Thyroid gland (tissue), 4 donors: ENCODE data around the gene CCNG1. TPM values are rescaled to one million over a fixed set of nuclear protein-coding genes. Genes with fewer than 3 reads are reported as not detected.

Experiments used
- DNase-seq, 2 donors: peaks; one replicate each; pipeline ENCODE4 v3.0.0-alpha.2; 2019
- H3K27ac ChIP-seq, 3 donors: fragments of 200-600 bp; sonication (generic); 1 replicate in 2 of 3; 2 replicates in 1 of 3; pipeline ENCODE4 v1.5.1; 2016 to 2019; ENCODE audit warnings: mild to moderate bottlenecking in 1 of 3, moderate library complexity in 1 of 3
- H3K27me3 ChIP-seq: fragments of 200-600 bp; sonication (generic); one replicate; pipeline ENCODE4 v1.5.1; 2019
- H3K36me3 ChIP-seq, 2 donors: fragments of 200-600 bp; sonication (generic); one replicate each; pipeline ENCODE4 v1.5.1; 2016 to 2019
- H3K4me1 ChIP-seq, 2 donors: fragments of 200-600 bp; sonication (generic); one replicate each; pipeline ENCODE4 v1.5.1; 2017 to 2019
- H3K4me3 ChIP-seq, 3 donors: fragments of 200-600 bp; sonication (generic); replicated peaks in 1 of 3; 1 replicate in 2 of 3; 2 replicates in 1 of 3; pipeline ENCODE4 v1.5.1; 2016; ENCODE audit warnings: mild to moderate bottlenecking in 1 of 3
- H3K9me3 ChIP-seq: fragments of 200-600 bp; sonication (generic); one replicate; pipeline ENCODE4 v1.5.1; 2017
- POLR2A ChIP-seq, 2 donors: fragments of 450-650 bp; IDR thresholded peaks; one replicate each; pipeline ENCODE4 v1.6.1; 2017; ENCODE audit warnings: antibody characterized with exemption in 2 of 2, mild to moderate bottlenecking in 2 of 2, moderate library complexity in 1 of 2
- WGBS, 2 donors: methylation state at CpG; one replicate each; pipeline ENCODE4 v1.1.5; 2017; 5-methylcytosine and 5-hydroxymethylcytosine counted together
- intact Hi-C: fragments of 100-400 bp; cut with DNase I; formaldehyde crosslinking; loops from one replicate; pipeline ENCODE4 v1.15.1; 2023
- total RNA-seq, 4 donors: library from RNA; depleted of rRNA; stranded (reverse); fragments of >200 nt; gene quantifications; one replicate each; pipeline ENCODE4 v1.2.3, GENCODE V29; 2016
- TF ChIP-seq, protein P1 (sequence below), 6 experiments: fragments of 200-600 bp in 3 of 6; fragments of 450-650 bp in 3 of 6; sonication (generic) in 3 of 6; IDR thresholded peaks; one replicate each; pipeline ENCODE4 v1.5.1; 2016 to 2019; ENCODE audit warnings: antibody characterized with exemption in 6 of 6, mild to moderate bottlenecking in 2 of 6, inconsistent platforms in 1 of 6, moderate library complexity in 1 of 6

Gene CCNG1
- total RNA-seq, 4 donors from 2014 or later: 116 to 149 (median 125) TPM

GRCh38 chr5:163401271-163401670, 36.1 kb upstream of the CCNG1 start:
- no peak overlapping the region for H3K27ac ChIP-seq
- TF ChIP-seq, protein P1, sequence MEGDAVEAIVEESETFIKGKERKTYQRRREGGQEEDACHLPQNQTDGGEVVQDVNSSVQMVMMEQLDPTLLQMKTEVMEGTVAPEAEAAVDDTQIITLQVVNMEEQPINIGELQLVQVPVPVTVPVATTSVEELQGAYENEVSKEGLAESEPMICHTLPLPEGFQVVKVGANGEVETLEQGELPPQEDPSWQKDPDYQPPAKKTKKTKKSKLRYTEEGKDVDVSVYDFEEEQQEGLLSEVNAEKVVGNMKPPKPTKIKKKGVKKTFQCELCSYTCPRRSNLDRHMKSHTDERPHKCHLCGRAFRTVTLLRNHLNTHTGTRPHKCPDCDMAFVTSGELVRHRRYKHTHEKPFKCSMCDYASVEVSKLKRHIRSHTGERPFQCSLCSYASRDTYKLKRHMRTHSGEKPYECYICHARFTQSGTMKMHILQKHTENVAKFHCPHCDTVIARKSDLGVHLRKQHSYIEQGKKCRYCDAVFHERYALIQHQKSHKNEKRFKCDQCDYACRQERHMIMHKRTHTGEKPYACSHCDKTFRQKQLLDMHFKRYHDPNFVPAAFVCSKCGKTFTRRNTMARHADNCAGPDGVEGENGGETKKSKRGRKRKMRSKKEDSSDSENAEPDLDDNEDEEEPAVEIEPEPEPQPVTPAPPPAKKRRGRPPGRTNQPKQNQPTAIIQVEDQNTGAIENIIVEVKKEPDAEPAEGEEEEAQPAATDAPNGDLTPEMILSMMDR (IDR thresholded peaks at IDR 0.05): no peak
- TF ChIP-seq POLR2A (IDR thresholded peaks at IDR 0.05): no peak
- no peaks in the 10 kb centered on the region for H3K9me3 ChIP-seq
- 78 to 84% methylated on average over 4 of the region's 4 CpGs for WGBS, 2 donors
- H3K4me1 ChIP-seq: no peaks in the 10 kb centered on the region
- H3K4me3 ChIP-seq: no peak overlapping the region
- no peaks in the 10 kb centered on the region for H3K27me3 ChIP-seq
- H3K36me3 ChIP-seq: no peaks in the 10 kb centered on the region
- intact Hi-C loops: loop anchor here (10.0 kb wide), 1 partner anchor 86 kb away; no protein-coding TSS in a partner anchor
- DNase-seq: no peak

GRCh38 chr5:163402007-163402406, 35.4 kb upstream of the CCNG1 start:
- Histone ChIP-seq H3K27ac (no peak overlapping the region), H3K4me1 (no peaks in the 10 kb centered on the region), H3K27me3 (no peaks in the 10 kb centered on the region), H3K4me3 (no peak overlapping the region), H3K36me3 (no peaks in the 10 kb centered on the region), H3K9me3 (no peaks in the 10 kb centered on the region)
- no peak for DNase-seq
- intact Hi-C loops: loop anchor here (10.0 kb wide), 1 partner anchor 87 kb away; no protein-coding TSS in a partner anchor
- TF ChIP-seq, protein P1 (IDR thresholded peaks at IDR 0.05): no peak
- WGBS, 2 donors: 76 to 77% methylated on average over 2 of the region's 2 CpGs

DNA sequence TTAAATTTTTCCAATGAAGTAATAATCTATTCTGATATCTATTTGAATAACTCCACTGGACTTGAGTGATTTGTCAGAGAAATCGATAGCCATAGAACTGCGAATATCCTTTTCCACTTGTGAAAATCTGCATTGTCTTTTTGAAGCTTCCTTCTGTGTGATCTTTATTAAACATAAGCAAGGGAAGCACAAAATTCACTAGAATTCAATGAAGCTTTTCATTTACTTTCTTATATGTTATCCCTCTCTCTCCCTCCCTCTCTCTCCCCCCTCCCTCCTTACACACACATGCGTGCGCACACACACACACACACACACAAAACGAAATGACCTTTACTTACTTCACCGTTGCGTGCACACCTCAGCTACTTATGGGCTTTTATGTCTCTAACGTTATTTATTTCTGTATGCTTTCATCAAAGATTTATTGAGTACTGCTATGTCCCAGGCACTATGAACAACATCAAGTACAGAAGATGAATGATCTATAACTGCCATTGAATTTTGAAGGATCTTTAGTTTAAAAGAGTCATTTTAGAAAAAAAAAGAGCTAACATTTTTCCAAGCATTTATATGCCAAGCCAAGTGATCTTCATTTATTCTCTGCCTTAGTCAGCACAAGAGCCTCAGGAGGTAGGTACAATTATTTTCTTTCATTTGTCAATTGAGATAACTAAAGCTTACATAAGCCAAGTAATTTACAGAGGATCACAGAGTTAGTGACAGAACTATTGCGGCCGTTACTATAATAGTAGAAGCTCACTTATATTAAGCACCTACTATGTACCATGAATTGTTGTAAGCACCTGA, 32.8 kb upstream of the CCNG1 start:
- no peaks in the 10 kb centered on the region for H3K36me3 ChIP-seq
- H3K27ac ChIP-seq: no peak overlapping the region
- no peaks in the 10 kb centered on the region for H3K9me3 ChIP-seq
- H3K27me3 ChIP-seq: no peaks in the 10 kb centered on the region
- WGBS, 2 donors: 80 to 81% methylated on average over 10 of the region's 10 CpGs
- H3K4me3 ChIP-seq: no peak overlapping the region
- H3K4me1 ChIP-seq: no peaks in the 10 kb centered on the region
- TF ChIP-seq POLR2A (IDR thresholded peaks at IDR 0.05): no peak
- TF ChIP-seq, protein P1 (IDR thresholded peaks at IDR 0.05): no peak
- intact Hi-C loops: loop anchor here (10.0 kb wide), 1 partner anchor 90 kb away; no protein-coding TSS in a partner anchor
- no peak for DNase-seq

DNA sequence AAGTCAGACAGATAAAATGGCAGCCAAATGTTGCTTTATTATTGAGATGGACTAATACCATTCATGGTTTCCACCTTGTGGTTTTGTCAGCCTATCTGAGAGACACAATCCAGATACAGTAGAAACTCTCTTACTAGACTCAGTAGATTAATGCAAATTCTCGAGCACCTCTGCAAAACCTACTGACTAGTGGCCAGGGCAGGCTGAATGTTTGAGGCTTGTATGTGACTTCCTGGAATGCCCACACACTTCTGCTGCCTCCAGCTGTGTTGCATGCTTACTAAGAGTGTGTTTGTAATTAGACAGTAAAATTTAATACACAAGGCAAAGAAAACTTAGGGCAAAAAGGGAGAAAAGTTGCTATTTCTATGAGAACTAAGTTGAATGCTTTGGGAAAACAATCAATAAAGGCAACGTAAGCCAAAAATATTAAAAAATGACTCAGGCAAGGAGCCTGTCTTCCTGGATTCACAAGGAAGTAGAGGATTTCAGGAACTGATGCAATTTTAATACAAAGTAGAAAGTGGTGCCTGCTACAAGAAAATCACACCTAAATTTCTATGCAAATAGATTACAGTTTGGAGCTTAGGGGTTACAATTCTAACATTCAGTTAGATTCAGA, 30.2 kb upstream of the CCNG1 start:
- Histone ChIP-seq H3K36me3 (no peaks in the 10 kb centered on the region), H3K27me3 (no peaks in the 10 kb centered on the region), H3K4me3 (no peak overlapping the region), H3K9me3 (no peaks in the 10 kb centered on the region), H3K4me1 (no peaks in the 10 kb centered on the region), H3K27ac (no peak overlapping the region)
- TF ChIP-seq POLR2A (IDR thresholded peaks at IDR 0.05): no peak
- TF ChIP-seq, protein P1 (IDR thresholded peaks at IDR 0.05): no peak
- WGBS, 2 donors: 70 to 73% methylated on average over 2 of the region's 2 CpGs
- intact Hi-C loops: loop anchor here (10.0 kb wide), 1 partner anchor 92 kb away; no protein-coding TSS in a partner anchor
- DNase-seq: no peak
